GM19193 (cell line): ENCODE results near the gene TMEM17.

Experiments used
- POLR2A ChIP-seq: IDR thresholded peaks from 4 replicates; pipeline ENCODE4 v1.6.1; 2011; ENCODE audit not compliant: insufficient read depth, insufficient read length; ENCODE audit errors: extremely low read depth

The TMEM17 gene

DNA sequence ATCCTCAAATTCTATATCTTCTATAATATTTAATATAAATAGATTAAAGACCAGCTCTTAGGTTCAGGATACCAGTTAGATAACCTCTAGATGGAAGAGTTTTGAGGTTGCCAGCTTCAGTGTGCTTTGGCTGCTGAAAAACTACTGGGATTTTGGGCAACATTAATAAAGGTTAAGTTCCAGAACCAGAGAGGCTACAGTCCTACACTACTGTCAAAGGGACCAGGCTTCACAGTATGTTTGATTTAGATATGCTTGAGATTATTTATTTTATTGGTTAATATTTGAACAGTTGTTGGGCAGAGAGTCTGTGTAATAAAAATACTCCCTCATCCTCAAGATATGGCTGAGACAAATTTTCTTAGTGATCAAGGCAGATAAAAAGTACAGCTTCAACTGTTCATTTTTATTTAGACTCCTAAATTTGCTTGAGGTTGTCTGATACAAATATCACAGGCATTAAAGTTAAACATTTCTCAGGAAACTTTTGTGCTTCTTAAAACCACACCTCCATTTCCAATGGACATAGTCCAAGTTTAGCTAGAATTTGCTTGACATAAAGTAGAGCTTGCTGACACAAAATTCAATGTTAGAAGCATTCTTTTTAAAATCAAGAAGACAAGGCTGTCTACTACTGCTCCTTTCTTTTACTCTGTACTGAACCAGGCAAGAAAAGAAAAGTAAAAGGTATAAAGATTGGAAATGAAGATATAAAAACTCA, 19.7 kb upstream of the TMEM17 start:
- TF ChIP-seq POLR2A: no peak

DNA sequence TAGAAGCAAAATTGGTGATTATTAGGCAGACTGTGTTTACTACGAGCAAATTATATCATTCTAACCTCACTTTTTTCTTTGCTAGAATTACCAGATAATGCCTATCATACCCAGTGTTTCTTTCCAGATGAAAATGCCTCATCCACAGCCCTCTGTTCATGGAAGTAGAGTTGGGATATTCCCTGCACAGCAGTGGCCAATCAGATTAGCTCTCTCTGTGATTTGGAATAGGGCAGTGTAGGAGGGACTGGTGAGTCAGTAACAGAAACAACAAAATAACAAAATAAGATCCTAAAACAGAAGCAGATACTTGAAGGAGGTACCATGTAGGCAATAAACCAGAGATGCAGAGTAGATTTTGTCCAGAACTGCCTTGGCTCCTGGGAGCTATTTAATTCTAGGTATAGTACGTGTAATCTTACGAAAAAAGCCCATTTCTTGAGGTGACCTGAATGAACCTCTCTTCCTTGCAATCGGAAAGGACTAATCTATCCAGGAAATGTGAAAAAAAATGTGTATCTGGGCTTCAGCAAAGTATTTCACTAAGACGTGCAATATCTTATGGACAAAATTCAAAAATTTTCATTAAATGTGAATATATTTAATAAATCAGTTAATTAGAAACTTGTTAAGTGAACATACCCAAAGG, 18.4 kb upstream of the TMEM17 start:
- no peak for TF ChIP-seq POLR2A

DNA sequence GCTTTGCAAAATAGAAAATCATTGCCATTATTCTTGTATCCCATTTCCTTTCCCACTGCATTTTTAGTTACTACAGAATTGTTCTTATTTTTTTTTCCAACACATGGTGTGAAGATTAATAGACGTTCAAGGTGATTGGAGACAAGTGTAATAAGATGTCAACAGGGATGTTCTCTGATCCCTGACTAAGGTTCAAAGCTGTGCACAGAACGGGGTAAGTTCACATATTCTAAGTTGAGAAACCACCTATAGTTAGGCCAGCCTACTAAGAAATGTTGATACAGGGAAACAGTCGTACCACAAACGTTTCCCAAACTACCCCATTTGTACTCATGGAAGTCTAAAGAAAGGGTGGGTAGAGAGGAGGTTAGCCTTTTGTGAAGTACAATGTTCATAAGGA, 6.4 kb upstream of the TMEM17 start:
- TF ChIP-seq POLR2A: no peak

DNA sequence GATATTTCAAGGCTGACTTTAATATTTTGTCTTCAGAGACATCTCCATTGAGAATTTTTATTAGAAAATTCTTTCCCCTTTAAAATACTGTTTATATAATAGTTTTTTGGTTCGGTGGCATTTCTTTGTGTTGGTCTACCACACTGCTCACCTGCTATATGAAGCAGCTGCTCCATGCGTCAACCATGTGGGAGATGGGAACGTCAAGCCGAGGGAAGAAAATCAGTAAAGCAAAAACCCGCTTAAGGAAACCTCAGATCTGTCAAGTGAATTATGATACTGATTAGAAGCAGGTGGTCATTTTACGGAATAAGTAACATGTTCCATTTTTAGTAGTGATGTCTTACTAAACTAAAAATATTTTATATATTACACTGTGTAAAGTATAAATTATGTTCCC, 5.6 kb upstream of the TMEM17 start:
- no peak for TF ChIP-seq POLR2A

DNA sequence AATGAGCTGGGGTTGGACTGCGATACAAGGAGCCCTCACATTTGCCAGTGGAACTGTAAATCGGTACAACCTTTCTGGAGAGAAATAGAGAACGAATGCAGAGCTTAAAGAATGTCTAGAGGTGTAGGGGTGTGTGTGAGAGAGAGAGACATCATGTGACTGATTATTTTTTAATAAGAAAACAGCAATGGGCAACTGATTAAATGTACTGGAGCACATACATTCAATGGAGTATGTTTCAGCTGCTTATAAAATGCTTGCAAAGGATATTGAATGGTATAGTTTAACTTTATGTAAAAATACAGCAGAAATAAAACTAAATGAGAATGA, 391 bp upstream of the TMEM17 start:
- no peak for TF ChIP-seq POLR2A

DNA sequence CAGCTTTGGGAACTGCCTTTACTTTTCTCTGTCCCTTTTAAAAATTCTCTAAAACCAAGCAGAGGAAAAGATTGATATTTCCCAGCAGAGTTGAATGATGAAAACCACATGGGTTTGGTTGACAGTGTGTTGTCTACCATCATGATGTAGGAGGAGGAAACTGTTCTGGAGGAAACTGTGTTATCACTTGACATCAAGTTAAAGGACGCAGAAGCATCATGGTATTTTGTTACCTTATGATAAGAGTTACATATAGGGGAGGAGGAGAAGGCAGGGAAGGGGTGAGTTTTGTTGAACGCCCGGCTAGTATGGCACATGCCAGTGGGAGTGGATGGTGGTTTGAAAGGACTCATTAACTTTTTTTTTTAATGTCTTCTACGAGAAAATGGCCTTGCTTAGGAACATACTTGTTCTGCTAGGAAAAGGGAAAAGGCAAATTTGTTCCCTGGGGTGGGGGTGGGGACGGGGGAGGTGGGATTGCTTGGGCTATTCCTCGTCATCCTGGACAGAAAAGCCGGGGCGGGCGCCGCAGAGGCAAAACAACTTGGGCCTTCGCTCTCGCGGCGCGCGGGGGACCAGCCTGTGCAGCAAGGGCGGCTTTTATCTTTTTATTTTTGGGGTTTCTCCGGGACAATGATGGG, 766 bp downstream of the TMEM17 start:
- no peak for TF ChIP-seq POLR2A

DNA sequence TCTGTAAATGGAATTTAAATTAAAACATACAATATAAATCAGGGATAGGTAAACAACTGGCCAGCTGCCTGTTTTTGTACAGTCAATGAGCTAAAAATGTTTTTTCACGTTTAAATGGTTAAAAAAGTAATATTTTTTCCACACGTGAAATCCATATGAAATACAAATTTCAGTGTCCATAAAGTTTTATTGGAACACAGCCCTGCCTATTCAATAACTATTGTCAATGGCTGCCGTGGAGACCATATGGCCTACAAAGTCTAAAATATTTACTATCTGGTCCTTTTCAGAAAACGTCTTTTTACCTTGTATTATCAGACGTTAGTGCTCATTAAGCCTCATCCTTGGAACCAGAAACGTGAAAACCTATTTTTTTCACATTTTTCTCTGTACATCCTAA, 1.3 kb downstream of the TMEM17 start:
- TF ChIP-seq POLR2A: no peak

DNA sequence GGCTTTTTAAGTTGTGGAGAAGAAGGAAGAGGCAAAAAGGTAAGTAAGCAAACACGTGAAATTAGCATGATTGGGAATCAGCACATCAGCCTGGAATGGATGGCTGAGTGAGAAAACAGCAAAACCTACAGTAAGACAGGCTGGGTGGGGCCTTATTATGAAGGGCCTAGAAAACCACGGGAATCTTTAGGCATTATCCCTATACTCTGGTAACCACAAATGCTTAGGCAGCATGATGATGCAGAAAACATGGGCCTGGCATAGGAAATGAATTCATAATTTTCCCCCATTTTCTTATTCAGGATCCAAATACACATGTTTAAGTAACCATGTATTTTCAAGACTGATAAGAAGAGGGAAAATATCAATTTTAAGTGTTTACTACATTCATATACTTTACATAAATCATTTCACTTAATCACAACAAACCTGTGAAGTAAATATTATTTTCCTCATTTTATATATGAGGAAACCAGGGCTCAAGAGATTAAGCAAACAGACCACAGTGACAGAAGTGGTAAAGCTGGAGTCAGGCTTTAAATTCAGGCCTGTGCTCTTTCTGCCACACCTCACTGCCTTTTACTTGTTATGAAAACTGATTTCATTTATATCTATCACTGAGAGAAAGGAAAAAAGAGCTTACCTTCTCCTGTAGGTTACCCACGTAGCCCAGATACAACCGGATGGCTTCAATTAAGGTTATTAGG, 4.0 kb downstream of the TMEM17 start:
- TF ChIP-seq POLR2A: no peak

DNA sequence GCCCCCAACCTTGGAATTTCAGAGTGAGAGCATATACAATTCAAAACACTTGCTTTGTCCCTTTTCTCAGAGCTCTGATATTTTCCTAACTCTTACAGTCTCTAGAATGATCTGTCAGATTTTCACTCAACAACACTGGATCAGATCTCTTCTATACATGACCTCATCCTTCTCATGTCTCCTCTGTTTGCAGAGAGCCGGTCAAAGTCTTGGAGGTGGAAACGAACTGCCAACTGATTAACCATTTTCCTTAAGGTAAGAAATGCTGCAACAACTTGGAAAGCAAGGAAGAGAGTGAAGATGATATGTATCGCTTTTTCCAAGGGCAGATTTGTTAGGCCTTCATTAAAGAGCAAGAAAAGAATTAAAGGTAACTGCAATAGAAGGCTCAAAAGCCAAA, 4.9 kb downstream of the TMEM17 start:
- TF ChIP-seq POLR2A: no peak

DNA sequence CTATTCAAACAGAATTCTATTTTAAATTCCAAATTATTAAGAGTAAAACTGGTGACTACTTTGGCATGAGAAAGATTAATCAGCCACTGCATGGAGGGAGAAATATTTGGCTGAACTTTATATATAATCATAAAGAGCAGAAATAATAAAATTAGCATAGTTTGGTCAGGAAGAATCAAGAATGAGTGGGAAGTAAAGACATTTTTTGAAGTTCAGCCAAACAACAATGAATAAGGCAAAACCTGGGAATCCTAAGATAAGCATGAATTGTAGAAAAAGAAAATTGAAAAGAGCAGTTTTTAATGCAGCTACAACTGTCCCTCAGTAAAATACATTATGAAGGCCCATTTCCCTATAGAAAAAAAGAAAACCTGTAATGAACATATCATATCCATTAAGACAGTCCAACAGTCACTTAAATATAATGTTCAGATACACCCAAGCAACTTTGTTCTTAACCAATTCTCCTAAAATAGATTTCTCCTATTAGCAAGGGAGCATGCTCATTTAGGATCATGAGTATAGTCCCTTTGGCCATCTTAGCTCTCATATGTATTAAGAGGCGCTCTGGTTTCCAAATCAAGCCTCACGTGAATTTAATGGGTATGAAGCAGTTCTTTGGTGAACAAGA, 6.5 kb downstream of the TMEM17 start:
- TF ChIP-seq POLR2A: no peak

DNA sequence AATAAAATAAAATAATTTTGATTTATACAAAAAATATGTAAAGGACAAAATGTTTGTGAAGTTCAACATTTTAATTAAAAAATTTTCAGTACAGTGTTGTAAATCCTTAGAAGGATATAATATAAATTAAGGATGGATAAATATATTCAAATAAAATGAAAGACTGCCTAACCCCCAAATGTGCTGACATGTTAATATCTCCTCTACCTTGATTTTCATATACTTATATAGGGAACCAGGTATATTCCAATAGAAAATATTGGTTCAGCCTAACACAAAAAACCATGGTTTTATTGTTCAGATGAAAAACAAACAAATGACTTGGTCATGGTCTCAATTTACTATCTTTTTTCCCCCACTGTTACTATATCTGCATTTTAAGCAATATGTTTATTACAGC, 7.3 kb downstream of the TMEM17 start:
- TF ChIP-seq POLR2A: no peak

DNA sequence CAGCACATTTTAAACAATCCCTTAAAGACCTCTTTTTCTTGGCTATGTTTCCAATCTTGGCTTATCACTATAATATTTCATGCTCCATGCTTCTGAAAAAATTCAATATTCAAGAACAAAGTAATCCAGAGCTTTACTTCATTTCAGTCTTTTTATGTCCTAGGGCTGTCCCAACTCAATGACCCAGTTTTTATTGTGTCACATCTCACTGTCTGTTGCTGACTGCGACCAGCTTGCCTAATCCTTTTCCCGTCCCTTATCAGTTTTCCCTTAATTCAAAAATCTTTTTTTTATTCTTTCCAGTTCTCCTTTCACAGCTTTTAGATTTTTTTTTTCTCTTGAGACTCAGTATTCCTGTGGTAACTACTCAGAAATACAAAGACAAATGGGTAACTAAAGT, 10.2 kb downstream of the TMEM17 start:
- TF ChIP-seq POLR2A: no peak

DNA sequence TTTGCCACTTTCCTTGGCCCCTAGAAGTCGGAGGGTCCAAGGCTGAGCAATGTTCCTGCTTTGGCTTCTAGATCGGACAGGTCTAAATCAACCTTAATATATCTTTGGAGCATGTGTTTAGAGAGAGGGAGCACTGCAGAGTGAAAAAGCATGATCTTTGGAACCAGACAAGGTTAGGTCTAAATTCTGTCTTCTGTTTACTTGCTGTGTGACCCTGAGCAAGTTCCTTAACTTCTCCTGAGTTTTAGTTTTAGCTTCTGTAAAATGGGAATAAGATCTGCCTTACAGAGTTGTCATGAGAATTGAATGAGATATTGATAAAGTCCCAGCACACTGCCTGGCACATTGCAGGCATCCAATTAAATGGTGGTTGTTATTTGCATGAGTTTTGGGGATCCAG, 13.9 kb downstream of the TMEM17 start:
- no peak for TF ChIP-seq POLR2A

DNA sequence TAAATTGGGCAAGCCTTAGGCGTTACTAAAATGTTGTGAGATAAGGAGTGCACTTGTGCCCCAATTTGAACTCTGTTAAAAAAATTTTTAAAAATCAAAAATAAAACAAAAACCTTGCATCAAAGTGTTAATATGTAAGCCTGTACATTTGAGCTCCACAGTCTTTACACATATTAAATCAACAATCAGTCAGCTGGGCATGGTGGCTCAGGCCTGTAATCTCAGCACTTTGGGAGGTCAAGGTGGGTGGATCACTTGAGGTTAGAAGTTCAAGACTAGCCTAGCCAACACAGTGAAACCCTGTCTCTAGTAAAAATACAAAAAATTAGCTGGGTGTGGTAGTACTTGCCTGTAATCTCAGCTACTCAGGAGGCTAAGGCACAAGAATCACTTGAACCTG, 16.3 kb downstream of the TMEM17 start:
- TF ChIP-seq POLR2A: no peak

DNA sequence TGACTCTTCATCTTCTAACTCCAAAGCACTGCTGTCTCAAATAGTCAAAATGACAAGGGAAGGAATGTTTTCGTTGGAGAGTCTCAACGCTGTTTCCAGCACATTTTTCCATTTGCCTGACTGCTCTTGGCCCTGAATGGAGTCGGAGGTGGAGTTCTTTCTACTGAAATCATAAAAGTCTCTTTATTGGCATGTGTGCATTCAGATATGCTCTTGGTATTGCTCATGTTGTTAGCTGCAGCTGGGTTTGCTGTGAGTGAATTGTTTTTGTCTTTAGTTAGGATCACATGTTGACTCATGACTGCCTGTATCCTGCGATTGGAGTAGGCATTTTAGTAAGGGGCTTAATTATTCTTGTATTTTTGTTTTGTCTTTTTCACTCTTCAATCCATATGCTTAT, 16.8 kb downstream of the TMEM17 start:
- TF ChIP-seq POLR2A: no peak
